ENCODE data around the gene SLC35D1.
A peak's percentile ranks its signal among the peaks of the same experiment; 100 is the strongest.

The SLC35D1 gene

DNA sequence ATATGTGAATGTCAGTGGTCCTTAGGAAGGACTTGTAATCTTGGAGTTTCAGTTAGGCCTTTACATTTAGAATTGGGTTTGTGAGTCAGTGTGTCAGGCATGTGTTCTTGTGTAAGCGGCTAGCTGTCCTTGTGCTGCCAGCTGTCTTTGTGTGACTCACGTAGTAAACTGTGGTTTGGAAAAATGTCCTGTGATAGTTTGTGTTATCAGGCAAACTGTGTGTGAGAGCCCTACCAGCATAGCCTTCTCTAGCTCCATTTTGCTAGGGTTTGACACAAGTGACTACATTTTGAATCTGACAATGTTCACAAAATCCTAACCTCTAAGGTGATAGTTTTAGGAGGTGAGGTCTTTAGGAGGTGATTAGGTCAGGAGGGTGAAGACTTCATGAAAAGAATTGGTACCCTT lies 6.9 kb upstream of the SLC35D1 start:
- Mint-ChIP-seq H3K27me3 (no peaks in the 10 kb centered on the region), H3K4me1 (ENCODE audit: low read depth) (no peaks in the 10 kb centered on the region), H3K36me3 (no peaks in the 10 kb centered on the region), H3K27ac (no peak overlapping the region), H3K9me3 (ENCODE audit: low read depth) (no peaks in the 10 kb centered on the region), H3K4me3 (no peak overlapping the region)

- no peak overlapping the region for H3K27ac Mint-ChIP-seq
- H3K4me3 Mint-ChIP-seq: no peak overlapping the region
- no peaks in the 10 kb centered on the region for H3K36me3 Mint-ChIP-seq
- H3K4me1 Mint-ChIP-seq (ENCODE audit: low read depth): peaks cover 6% of the 10 kb centered on the region
- no peaks in the 10 kb centered on the region for H3K27me3 Mint-ChIP-seq
- H3K9me3 Mint-ChIP-seq (ENCODE audit: low read depth): no peaks in the 10 kb centered on the region
These were observed 5.4 kb upstream of the SLC35D1 start for GRCh38 chr1:67059346-67059745.

DNA sequence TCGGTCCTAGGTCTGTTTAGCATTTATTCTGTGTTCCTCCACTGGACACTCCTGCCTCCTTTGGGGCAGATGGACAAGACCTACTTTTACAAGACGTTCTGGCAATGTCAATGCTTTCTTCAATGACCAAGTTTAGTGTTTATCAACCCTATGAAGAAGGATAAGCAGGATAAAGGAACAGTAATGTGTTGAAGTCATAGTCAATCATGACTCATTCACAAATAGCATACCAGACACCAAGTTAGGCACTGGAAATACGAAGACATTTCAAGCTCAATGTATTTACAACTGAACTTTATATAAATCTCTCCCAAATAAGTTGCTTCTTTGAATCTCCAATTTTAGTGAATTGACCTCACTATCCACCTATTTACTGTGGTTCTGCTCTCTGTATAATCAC lies 4.8 kb upstream of the SLC35D1 start:
- no peaks in the 10 kb centered on the region for H3K27me3 Mint-ChIP-seq
- no peak overlapping the region for H3K4me3 Mint-ChIP-seq
- H3K36me3 Mint-ChIP-seq: no peaks in the 10 kb centered on the region
- H3K9me3 Mint-ChIP-seq (ENCODE audit: low read depth): no peaks in the 10 kb centered on the region
- H3K27ac Mint-ChIP-seq: no peak overlapping the region
- peaks cover 6% of the 10 kb centered on the region for H3K4me1 Mint-ChIP-seq (ENCODE audit: low read depth)

DNA sequence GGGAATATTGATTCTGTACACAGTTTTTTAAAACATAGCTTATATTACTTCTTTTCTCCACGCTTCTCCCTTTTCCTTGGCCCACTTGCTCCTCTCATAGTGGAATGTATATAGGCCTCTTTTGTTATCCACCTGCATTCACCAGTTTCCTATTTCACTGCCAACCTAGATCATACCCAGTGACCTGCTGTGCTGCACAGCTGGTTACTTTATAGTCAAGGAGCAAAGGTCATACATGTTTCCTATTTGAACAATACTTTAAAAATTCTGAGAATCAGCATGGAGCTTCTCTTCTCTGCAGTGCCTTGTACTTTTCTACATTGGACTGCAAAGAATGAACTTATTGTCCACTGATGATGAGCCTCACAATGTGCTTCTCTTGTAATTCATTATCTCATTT lies 4.3 kb upstream of the SLC35D1 start:
- no peaks in the 10 kb centered on the region for H3K36me3 Mint-ChIP-seq
- H3K9me3 Mint-ChIP-seq (ENCODE audit: low read depth): no peaks in the 10 kb centered on the region
- no peak overlapping the region for H3K4me3 Mint-ChIP-seq
- H3K4me1 Mint-ChIP-seq (ENCODE audit: low read depth): peaks cover 6% of the 10 kb centered on the region
- H3K27me3 Mint-ChIP-seq: no peaks in the 10 kb centered on the region
- no peak overlapping the region for H3K27ac Mint-ChIP-seq

- H3K9me3 Mint-ChIP-seq (ENCODE audit: low read depth): no peaks in the 10 kb centered on the region
- H3K4me1 Mint-ChIP-seq (ENCODE audit: low read depth): peaks cover 25% of the 10 kb centered on the region
- no peak overlapping the region for H3K27ac Mint-ChIP-seq
- peaks cover 9% of the 10 kb centered on the region for H3K36me3 Mint-ChIP-seq
- no peaks in the 10 kb centered on the region for H3K27me3 Mint-ChIP-seq
- peak overlapping the region; percentile 94 for H3K4me3 Mint-ChIP-seq
These were observed 488 bp downstream of the SLC35D1 start for GRCh38 chr1:67053535-67053784.

- Mint-ChIP-seq H3K27me3 (no peaks in the 10 kb centered on the region), H3K27ac (peak overlapping the region; percentile 93), H3K9me3 (ENCODE audit: low read depth) (no peaks in the 10 kb centered on the region), H3K4me3 (peak overlapping the region; percentile 94), H3K4me1 (ENCODE audit: low read depth) (peaks cover 25% of the 10 kb centered on the region), H3K36me3 (peaks cover 9% of the 10 kb centered on the region)
These were observed 1.0 kb downstream of the SLC35D1 start for GRCh38 chr1:67052741-67053534.

DNA sequence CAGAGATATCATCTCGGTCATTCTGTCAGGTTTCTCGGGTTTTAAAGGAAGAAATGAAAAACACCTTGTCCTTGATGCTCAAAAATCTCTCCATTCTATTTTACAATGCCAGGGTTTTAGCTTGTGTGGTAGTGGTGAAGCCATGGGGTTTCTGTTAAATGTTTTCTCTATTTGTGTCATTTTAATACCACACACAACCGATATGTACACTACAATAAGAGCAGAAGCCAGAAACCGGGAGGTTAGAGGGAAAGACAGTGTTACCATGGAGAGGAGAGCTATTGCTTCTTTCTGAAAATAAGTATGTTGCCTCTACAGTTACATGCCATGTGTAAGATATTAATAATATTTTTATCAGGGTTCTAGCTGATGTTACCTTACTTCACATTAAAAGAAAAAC lies 2.8 kb downstream of the SLC35D1 start:
- H3K9me3 Mint-ChIP-seq (ENCODE audit: low read depth): no peaks in the 10 kb centered on the region
- peak overlapping the region; percentile 94 for H3K4me3 Mint-ChIP-seq
- no peak overlapping the region for H3K27ac Mint-ChIP-seq
- H3K27me3 Mint-ChIP-seq: no peaks in the 10 kb centered on the region
- H3K4me1 Mint-ChIP-seq (ENCODE audit: low read depth): peaks cover 32% of the 10 kb centered on the region
- peaks cover 11% of the 10 kb centered on the region for H3K36me3 Mint-ChIP-seq

- H3K4me1 Mint-ChIP-seq (ENCODE audit: low read depth): peaks cover 25% of the 10 kb centered on the region
- H3K27me3 Mint-ChIP-seq: no peaks in the 10 kb centered on the region
- H3K9me3 Mint-ChIP-seq (ENCODE audit: low read depth): no peaks in the 10 kb centered on the region
- no peak overlapping the region for H3K4me3 Mint-ChIP-seq
- H3K27ac Mint-ChIP-seq: no peak overlapping the region
- H3K36me3 Mint-ChIP-seq: peaks cover 28% of the 10 kb centered on the region
These were observed 9.2 kb downstream of the SLC35D1 start for GRCh38 chr1:67044631-67045270.

- no peak overlapping the region for H3K4me3 Mint-ChIP-seq
- H3K36me3 Mint-ChIP-seq: peaks cover 35% of the 10 kb centered on the region
- H3K27ac Mint-ChIP-seq: no peak overlapping the region
- H3K4me1 Mint-ChIP-seq (ENCODE audit: low read depth): peaks cover 33% of the 10 kb centered on the region
- no peaks in the 10 kb centered on the region for H3K9me3 Mint-ChIP-seq (ENCODE audit: low read depth)
- H3K27me3 Mint-ChIP-seq: no peaks in the 10 kb centered on the region
These were observed 10.6 kb downstream of the SLC35D1 start for GRCh38 chr1:67043366-67043765.

DNA sequence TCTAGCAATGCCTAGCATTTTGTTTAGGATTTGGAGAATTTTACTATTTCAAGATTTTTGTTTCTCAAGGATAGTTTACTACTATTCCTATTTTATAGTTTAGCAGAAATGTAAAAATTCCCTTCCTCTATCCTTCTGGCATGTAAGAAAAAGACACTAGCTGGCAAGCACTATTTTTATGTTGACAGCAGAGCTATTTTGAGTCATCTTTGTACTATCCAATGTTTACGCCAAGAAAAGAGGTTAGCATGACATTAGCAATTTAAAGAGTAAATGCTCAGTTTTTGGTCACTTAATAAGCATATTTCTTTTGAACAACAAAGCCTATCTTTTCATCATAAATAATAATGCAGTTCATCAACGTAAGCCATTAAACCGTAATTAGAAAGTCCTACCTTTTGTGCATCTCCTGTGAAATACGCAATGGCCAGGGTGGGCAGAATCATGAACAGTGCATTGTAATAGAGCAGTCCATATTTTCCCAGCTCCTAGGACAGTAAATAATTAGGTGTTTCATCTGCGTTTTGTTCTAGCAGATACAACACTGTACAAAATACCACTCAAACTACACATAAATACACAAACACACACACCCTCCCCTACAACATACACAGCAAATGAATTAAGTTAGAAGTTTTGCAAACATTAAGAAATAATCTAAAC lies 12.0 kb downstream of the SLC35D1 start:
- no peaks in the 10 kb centered on the region for H3K9me3 Mint-ChIP-seq (ENCODE audit: low read depth)
- no peak overlapping the region for H3K27ac Mint-ChIP-seq
- peaks cover 40% of the 10 kb centered on the region for H3K4me1 Mint-ChIP-seq (ENCODE audit: low read depth)
- peaks cover 46% of the 10 kb centered on the region for H3K36me3 Mint-ChIP-seq
- H3K27me3 Mint-ChIP-seq: no peaks in the 10 kb centered on the region
- no peak overlapping the region for H3K4me3 Mint-ChIP-seq

- H3K9me3 Mint-ChIP-seq (ENCODE audit: low read depth): peaks cover under 1% of the 10 kb centered on the region
- no peak overlapping the region for H3K4me3 Mint-ChIP-seq
- H3K4me1 Mint-ChIP-seq (ENCODE audit: low read depth): peaks cover 37% of the 10 kb centered on the region
- H3K27me3 Mint-ChIP-seq: no peaks in the 10 kb centered on the region
- peaks cover 58% of the 10 kb centered on the region for H3K36me3 Mint-ChIP-seq
- no peak overlapping the region for H3K27ac Mint-ChIP-seq
These were observed 13.5 kb downstream of the SLC35D1 start for GRCh38 chr1:67040405-67040804.

DNA sequence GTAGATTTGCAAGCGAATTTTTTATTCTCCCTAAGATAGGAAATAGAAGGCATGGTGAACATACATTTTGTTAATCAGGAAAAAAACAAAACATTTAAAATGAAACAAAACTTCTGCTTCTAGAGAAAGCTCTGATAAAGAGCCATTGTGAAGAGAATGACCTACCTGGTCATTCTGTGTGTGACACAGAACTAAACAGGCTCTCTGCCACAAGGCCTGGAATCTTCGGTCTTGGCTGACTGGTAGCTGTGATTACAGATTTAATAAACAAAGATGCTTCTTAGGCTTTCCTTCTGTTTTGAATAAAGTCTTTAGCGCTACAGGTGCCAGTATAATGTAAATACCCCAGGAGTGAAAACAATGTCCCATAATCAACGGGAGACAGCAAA lies 22.1 kb downstream of the SLC35D1 start:
- Mint-ChIP-seq H3K27me3 (no peaks in the 10 kb centered on the region), H3K9me3 (ENCODE audit: low read depth) (peaks cover 4% of the 10 kb centered on the region), H3K27ac (no peak overlapping the region), H3K36me3 (peaks cover 30% of the 10 kb centered on the region), H3K4me1 (ENCODE audit: low read depth) (peaks cover 12% of the 10 kb centered on the region), H3K4me3 (no peak overlapping the region)

GRCh38 chr1:67031121-67031858 lies 22.7 kb downstream of the SLC35D1 start:
- Mint-ChIP-seq H3K4me1 (ENCODE audit: low read depth) (peaks cover 12% of the 10 kb centered on the region), H3K4me3 (no peak overlapping the region), H3K36me3 (peaks cover 27% of the 10 kb centered on the region), H3K9me3 (ENCODE audit: low read depth) (peaks cover 4% of the 10 kb centered on the region), H3K27me3 (no peaks in the 10 kb centered on the region), H3K27ac (no peak overlapping the region)

DNA sequence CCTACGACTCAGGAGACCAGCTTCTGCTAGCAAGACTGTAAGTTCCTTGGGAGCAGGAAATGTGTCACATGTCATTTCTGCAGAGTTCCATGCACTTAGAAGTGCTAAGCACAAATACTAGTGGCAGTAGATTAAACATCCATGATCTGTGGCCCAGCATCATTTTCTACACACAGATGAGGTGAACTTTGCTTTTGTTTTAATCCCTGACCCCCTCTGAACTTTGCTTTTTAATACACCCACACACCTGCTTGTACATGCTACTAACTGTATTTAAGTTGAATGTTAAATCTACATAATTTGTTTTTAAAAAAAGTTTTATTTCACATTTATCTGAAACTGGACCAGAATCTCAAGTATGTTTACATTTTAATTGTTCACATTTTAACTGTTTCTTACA lies 24.5 kb downstream of the SLC35D1 start:
- Mint-ChIP-seq H3K4me1 (ENCODE audit: low read depth) (peaks cover 6% of the 10 kb centered on the region), H3K36me3 (peaks cover 23% of the 10 kb centered on the region), H3K4me3 (no peak overlapping the region), H3K27ac (no peak overlapping the region), H3K9me3 (ENCODE audit: low read depth) (no peaks in the 10 kb centered on the region), H3K27me3 (no peaks in the 10 kb centered on the region)

- no peaks in the 10 kb centered on the region for H3K27me3 Mint-ChIP-seq
- peaks cover 2% of the 10 kb centered on the region for H3K4me1 Mint-ChIP-seq (ENCODE audit: low read depth)
- no peak overlapping the region for H3K4me3 Mint-ChIP-seq
- peaks cover 41% of the 10 kb centered on the region for H3K36me3 Mint-ChIP-seq
- H3K27ac Mint-ChIP-seq: no peak overlapping the region
- H3K9me3 Mint-ChIP-seq (ENCODE audit: low read depth): no peaks in the 10 kb centered on the region
These were observed 33.2 kb downstream of the SLC35D1 start for GRCh38 chr1:67020765-67021164.
